HepG2 (cell line): ENCODE data around the gene COQ8B. TPM values are rescaled to one million over a fixed set of nuclear protein-coding genes. Genes with fewer than 3 reads are reported as not detected.
A peak's percentile ranks its signal among the peaks of the same experiment; 100 is the strongest.

Experiments used
- ATAC-seq: fragments of 200-7000 bp; cut with Tn5 transposase; 3 replicates; pipeline ENCODE4 v1.9.1; 2020; ENCODE audit warnings: mild to moderate bottlenecking, moderate library complexity
- BruUV-seq: library from RNA; stranded (reverse); fragments of 400-500 nt; replicated peaks from 2 replicates; lab custom pipeline; 2021; lab: Mats Ljungman, UMichigan
- CTCF ChIA-PET: fragments of 300-600 bp; formaldehyde crosslinking; extraction: SDS; loops from one replicate; lab custom pipeline; 2021; ENCODE audit warnings: low total read pairs, inconsistent platforms, low intra/inter-chr PET ratio; lab: Yijun Ruan, JAX
- POLR2A ChIA-PET: fragments of 350-600 bp; sonication (Branson Sonifier 250); formaldehyde crosslinking; loops from one replicate; lab custom pipeline; 2020; ENCODE audit warnings: antibody characterized with exemption, inconsistent platforms; lab: Yijun Ruan, JAX
- DNase-seq: peaks from one replicate; pipeline ENCODE4 v3.0.0-alpha.2; 2015; ENCODE audit warnings: low spot score
- FAIRE-seq: peaks from 3 replicates; lab custom pipeline; 2011; peaks lifted over from hg19 to GRCh38; lab: Jason Lieb, UNC
- H2AFZ ChIP-seq: one replicate; pipeline ENCODE4 v1.6.1; 2011; ENCODE audit warnings: low read length, inconsistent platforms
- H3K27ac ChIP-seq: fragments of 300-600 bp; 3 replicates; pipeline ENCODE4 v1.8.0; 2011; ENCODE audit warnings: mixed run types, mild to moderate bottlenecking, mixed read lengths, low read length, inconsistent platforms; ENCODE audit not compliant: insufficient read depth; ENCODE audit errors: extremely low read length
- H3K27me3 ChIP-seq, 2 experiments: fragments of 200-600 bp in 1 of 2; 2 replicates in 1 of 2; 3 replicates in 1 of 2; pipeline versions ENCODE4 v1.6.0 to v1.8.0; 2011; ENCODE audit warnings: low read length in 2 of 2, mild to moderate bottlenecking in 2 of 2, moderate library complexity in 2 of 2, inconsistent platforms in 1 of 2; ENCODE audit not compliant: insufficient read depth in 2 of 2, control insufficient read depth in 1 of 2
- H3K36me3 ChIP-seq, 2 experiments: fragments of 200-600 bp in 1 of 2; replicated peaks in 1 of 2; 2 replicates in 1 of 2; 3 replicates in 1 of 2; pipeline versions ENCODE4 v1.5.1 to v1.8.0; 2011; ENCODE audit warnings: low read length in 2 of 2, inconsistent platforms in 1 of 2; ENCODE audit not compliant: insufficient read depth in 2 of 2, control insufficient read depth in 1 of 2
- H3K4me1 ChIP-seq: 2 replicates; pipeline ENCODE4 v1.5.1; 2012; ENCODE audit warnings: low read length, inconsistent platforms; ENCODE audit not compliant: insufficient read depth
- H3K4me2 ChIP-seq: 2 replicates; pipeline ENCODE4 v1.6.0; 2011; ENCODE audit warnings: low read depth, low read length, inconsistent platforms
- H3K4me3 ChIP-seq, 3 experiments: fragments of 200-600 bp in 1 of 3; sonication (generic), shearing (Covaris generic) in 1 of 3; replicated peaks in 1 of 3; 2 replicates each; pipeline ENCODE4 v1.5.1; 2011 to 2016; ENCODE audit warnings: low read length in 3 of 3, inconsistent platforms in 2 of 3, low read depth in 2 of 3, mild to moderate bottlenecking in 2 of 3, control low read depth in 1 of 3, mixed read lengths in 1 of 3; ENCODE audit not compliant: insufficient read depth in 1 of 3
- H3K79me2 ChIP-seq: one replicate; pipeline ENCODE4 v1.6.1; 2011; ENCODE audit warnings: low read length, inconsistent platforms; ENCODE audit not compliant: insufficient read depth
- H3K9ac ChIP-seq: 2 replicates; pipeline ENCODE4 v1.6.0; 2011; ENCODE audit warnings: mild to moderate bottlenecking, low read depth, low read length, inconsistent platforms; ENCODE audit not compliant: insufficient read depth
- H3K9me3 ChIP-seq: 2 replicates; pipeline ENCODE4 v1.5.1; 2012; ENCODE audit warnings: mild to moderate bottlenecking, low read length
- H4K20me1 ChIP-seq: 2 replicates; pipeline ENCODE4 v1.6.0; 2011; ENCODE audit warnings: inconsistent platforms, mild to moderate bottlenecking, low read length, moderate library complexity; ENCODE audit not compliant: insufficient read depth
- CTCF ChIP-seq: sonication (generic); formaldehyde crosslinking; IDR thresholded peaks from 2 replicates; pipeline ENCODE4 v1.5.0; 2020; ENCODE audit warnings: mild to moderate bottlenecking, missing genetic modification reagents, moderate library complexity
- E2F2 ChIP-seq: sonication (generic); formaldehyde crosslinking; IDR thresholded peaks from 2 replicates; pipeline ENCODE4 v1.4.0; 2020; ENCODE audit warnings: missing genetic modification reagents, borderline replicate concordance
- FOSL2 ChIP-seq: sonication (generic); formaldehyde crosslinking; IDR thresholded peaks from 2 replicates; pipeline ENCODE4 v1.4.0; 2020; ENCODE audit warnings: missing genetic modification reagents
- HNF1B ChIP-seq: sonication (generic); formaldehyde crosslinking; IDR thresholded peaks from 2 replicates; pipeline ENCODE4 v1.5.1; 2020; ENCODE audit warnings: mild to moderate bottlenecking, moderate library complexity, missing genetic modification reagents
- IRF9 ChIP-seq: sonication (generic); formaldehyde crosslinking; IDR thresholded peaks from 2 replicates; pipeline ENCODE4 v1.8.0; 2022; ENCODE audit warnings: missing genetic modification reagents, mild to moderate bottlenecking, borderline replicate concordance
- LCORL ChIP-seq, 2 experiments: fragments of 450-650 bp in 1 of 2; sonication (generic) in 1 of 2; formaldehyde crosslinking in 1 of 2; IDR thresholded peaks; 2 replicates each; pipeline versions ENCODE4 v1.5.0 to v1.6.1; 2017 to 2020; ENCODE audit warnings: antibody characterized with exemption in 1 of 2, missing genetic modification reagents in 1 of 2
- ZNF274 ChIP-seq: sonication (generic); formaldehyde crosslinking; IDR thresholded peaks from 2 replicates; pipeline ENCODE4 v1.5.1; 2020; ENCODE audit warnings: mild to moderate bottlenecking, missing genetic modification reagents
- WGBS: methylation state at CpG from one replicate; pipeline ENCODE4 v1.1.6; 2017; ENCODE audit warnings: low lambda C conversion rate; 5-methylcytosine and 5-hydroxymethylcytosine counted together
- in situ Hi-C: cut with HindIII; loops from 2 replicates; pipeline ENCODE4 v1.10.0; 2017; ENCODE audit warnings: low pct_unique_long_range_greater_than_20kb; ENCODE audit not compliant: extremely low pct_ligation_motif_present
- intact Hi-C: fragments of 100-400 bp; cut with micrococcal nuclease; formaldehyde crosslinking; loops from one replicate; pipeline ENCODE4 v1.10.0; 2022; ENCODE audit not compliant: unreplicated experiment
- polyA plus RNA-seq, 8 experiments: library from polyadenylated mRNA; depleted of rRNA in 3 of 8; stranded (reverse) in 7 of 8; unstranded in 1 of 8; fragments of >200 nt; fragmentation: Illumina TruSeq in 4 of 8; extraction: Trizol in 4 of 8; gene quantifications; 2 replicates each; pipeline versions ENCODE4 v1.2.1 to v1.2.3, GENCODE V29; 2011 to 2016; ENCODE audit warnings: low read depth in 4 of 8, missing spikeins in 1 of 8, mixed read lengths in 1 of 8; ENCODE audit not compliant: insufficient read depth in 1 of 8
- total RNA-seq, 5 experiments: library from RNA; depleted of rRNA; stranded (reverse); fragments of >200 nt; fragmentation: Illumina TruSeq; extraction: Trizol; gene quantifications; 2 replicates each; pipeline ENCODE4 v1.2.3, GENCODE V29; 2016; ENCODE audit warnings: low read depth in 1 of 5

Gene COQ8B
- total and polyA plus RNA-seq, 2 of the 13 experiments (the other 11 are each of a cell fraction or from before 2014, with no cell fraction given) = 12.3 to 17.2 TPM

- TF ChIP-seq HNF1B (CRISPR knock-in tag) (0 out of 2 replicates have a peak, but pooled peaks have one; percentile 24), LCORL (IDR thresholded peaks at IDR 0.05) (no peak), LCORL (CRISPR knock-in tag; IDR thresholded peaks at IDR 0.05) (no peak), CTCF (CRISPR knock-in tag) (no peak)
These were observed 39.9 kb upstream of the COQ8B start (continued) for GRCh38 chr19:40756502-40757110.

- H3K27ac ChIP-seq = no peak overlapping the region
- POLR2A ChIA-PET = interaction anchor here (2.8 to 7.8 kb wide), 2 partner anchors 11 to 22 kb away, joined by 8 to 90 read pairs; partner anchors contain the start of gene RAB4B
- peaks cover 39% of the 10 kb centered on the region for H4K20me1 ChIP-seq
- intact Hi-C loops (no loop called here), in situ Hi-C loops (no loop called here)
- H3K4me1 ChIP-seq = peaks cover 55% of the 10 kb centered on the region
- H3K4me2 ChIP-seq = peak overlapping the region; percentile 43
- no peak overlapping the region for H3K9ac ChIP-seq
- H3K27me3 ChIP-seq = no peaks in the 10 kb centered on the region; a peak in 1 of 5 replicates
- no peak overlapping the region for H2AFZ ChIP-seq
- no peaks in the 10 kb centered on the region for H3K9me3 ChIP-seq
- H3K4me3 ChIP-seq = no peak overlapping the region
- WGBS = 98% methylated on average over 8 of the region's 8 CpGs
- TF ChIP-seq E2F2 (no peak), ZNF274 (no peak), IRF9 (CRISPR knock-in tag) (no peak), FOSL2 (CRISPR knock-in tag) (peak; percentile 9; the same call in 1 of the 2 replicates)
- ATAC-seq (no peak), DNase-seq (no peak), FAIRE-seq (no peak)
- no TSS peak for BruUV-seq
- CTCF ChIA-PET = no interaction called here
- H3K36me3 ChIP-seq = peaks cover 19 to 48% of the 10 kb centered on the region in 2 experiments
- H3K79me2 ChIP-seq = peaks cover 62% of the 10 kb centered on the region
These were observed 39.1 kb upstream of the COQ8B start for GRCh38 chr19:40755791-40756190.
